Fibroblast of lung (primary cell): Measurements from ENCODE around the gene SLC26A1. TPM values are rescaled to one million over a fixed set of nuclear protein-coding genes. Genes with fewer than 3 reads are reported as not detected.

Experiments used
- polyA plus RNA-seq, 2 donors: library from polyadenylated mRNA; depleted of rRNA in 1 of 2; stranded (reverse) in 1 of 2; unstranded in 1 of 2; fragments of >200 nt; gene quantifications; 2 replicates each; pipeline ENCODE4 v1.2.1, GENCODE V29; 2011 to 2012; ENCODE audit warnings: missing spikeins in 1 of 2
- total RNA-seq: library from RNA; depleted of rRNA; stranded (reverse); fragments of >200 nt; gene quantifications from 2 replicates; pipeline ENCODE4 v1.2.1, GENCODE V29; 2014

SLC26A1 gene
- total and polyA plus RNA-seq, 2 donors (not counting 1 experiment from before 2014, with no cell fraction given): 0.05 to 0.33 TPM

Other genes with a start within 250 kb of the SLC26A1 start
- gene CPLX1, start 167.3 kb downstream of the SLC26A1 start, total RNA-seq: 0.66 TPM in 1 of 2 replicates, not detected in the other
- gene CPLX1, start 167.3 kb downstream of the SLC26A1 start, polyA plus RNA-seq: 0.03 and 0.09 TPM in 2 replicates
- 37.2 and 48.2 TPM in 2 replicates for gene GAK, start 61.1 kb downstream of the SLC26A1 start, total RNA-seq
- 10.1 and 13.9 TPM in 2 replicates for gene GAK, start 61.1 kb downstream of the SLC26A1 start, polyA plus RNA-seq
- 10.3 and 16.3 TPM in 2 replicates for gene TMEM175, start 60.9 kb downstream of the SLC26A1 start, total RNA-seq
- 23.9 and 29.2 TPM in 2 replicates for gene TMEM175, start 60.9 kb downstream of the SLC26A1 start, polyA plus RNA-seq
- 11.0 and 13.2 TPM in 2 replicates for gene DGKQ, start 19.8 kb downstream of the SLC26A1 start, total RNA-seq
- gene DGKQ, start 19.8 kb downstream of the SLC26A1 start, polyA plus RNA-seq: 2.1 and 3.0 TPM in 2 replicates
- 10.3 and 11.1 TPM in 2 replicates for gene IDUA, start 6.4 kb downstream of the SLC26A1 start, total RNA-seq
- gene IDUA, start 6.4 kb downstream of the SLC26A1 start, polyA plus RNA-seq: 2.1 and 3.1 TPM in 2 replicates
- gene FGFRL1, start 18.2 kb upstream of the SLC26A1 start, total RNA-seq: 5.6 and 6.1 TPM in 2 replicates
- 10.0 and 21.2 TPM in 2 replicates for gene FGFRL1, start 18.2 kb upstream of the SLC26A1 start, polyA plus RNA-seq
- 0.66 and 2.6 TPM in 2 replicates for gene RNF212, start 120.2 kb upstream of the SLC26A1 start, total RNA-seq
- gene RNF212, start 120.2 kb upstream of the SLC26A1 start, polyA plus RNA-seq: 1.2 and 1.6 TPM in 2 replicates
- gene SPON2, start 179.2 kb upstream of the SLC26A1 start, total RNA-seq: 261 and 367 TPM in 2 replicates
- 179 and 189 TPM in 2 replicates for gene SPON2, start 179.2 kb upstream of the SLC26A1 start, polyA plus RNA-seq